Medulla oblongata (tissue), 1 donor: Measurements from ENCODE around the gene GALNT5.

Experiments
- DNase-seq: peaks from one replicate; pipeline ENCODE4 v3.0.0-alpha.2; 2015; ENCODE audit errors: extremely low spot score

The GALNT5 gene

DNA sequence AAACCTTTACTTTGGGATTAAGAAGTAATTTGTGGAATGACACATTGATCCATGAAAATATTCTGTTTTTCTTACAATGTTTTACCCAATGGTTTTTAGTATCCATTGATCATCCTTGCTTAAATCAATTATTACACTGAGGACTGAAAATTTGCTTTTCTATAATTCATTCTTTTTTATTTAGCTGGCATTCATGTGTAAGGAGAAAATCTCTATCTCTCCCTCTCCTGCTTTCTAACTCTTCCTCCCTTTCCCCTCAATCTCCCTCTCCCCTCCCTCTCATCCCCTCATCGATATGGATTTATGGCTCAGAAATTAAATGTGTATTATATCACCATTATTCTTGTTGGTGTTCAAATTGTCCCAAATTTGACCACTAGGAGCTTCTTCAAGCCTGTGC, 29.7 kb downstream of the GALNT5 start:
- DNase-seq: no peak

DNA sequence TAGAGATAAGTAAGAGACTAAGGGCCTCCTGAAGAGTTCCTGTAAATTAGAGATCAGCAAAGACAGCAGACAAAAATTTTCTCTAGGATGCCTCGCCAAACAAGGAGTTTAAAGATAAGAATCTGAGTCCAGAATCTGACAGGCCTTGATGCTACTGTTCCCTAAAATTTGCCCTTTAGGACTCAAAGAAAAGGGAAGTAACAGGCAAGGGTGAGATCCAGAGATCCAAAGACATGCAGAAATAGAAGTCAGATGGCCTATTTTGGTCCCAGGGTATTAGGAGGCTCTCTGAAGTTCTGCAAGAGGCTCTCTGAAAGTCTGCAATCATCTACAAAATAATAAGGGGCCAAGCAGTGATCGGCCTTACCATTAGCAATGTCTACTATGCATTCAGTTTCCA, 33.0 kb downstream of the GALNT5 start:
- DNase-seq: no peak

- no peak for DNase-seq
Observed at GRCh38 chr2:157291018-157291417, 33.5 kb downstream of the GALNT5 start.

- no peak for DNase-seq
Observed at GRCh38 chr2:157292853-157293252, 35.3 kb downstream of the GALNT5 start.

DNA sequence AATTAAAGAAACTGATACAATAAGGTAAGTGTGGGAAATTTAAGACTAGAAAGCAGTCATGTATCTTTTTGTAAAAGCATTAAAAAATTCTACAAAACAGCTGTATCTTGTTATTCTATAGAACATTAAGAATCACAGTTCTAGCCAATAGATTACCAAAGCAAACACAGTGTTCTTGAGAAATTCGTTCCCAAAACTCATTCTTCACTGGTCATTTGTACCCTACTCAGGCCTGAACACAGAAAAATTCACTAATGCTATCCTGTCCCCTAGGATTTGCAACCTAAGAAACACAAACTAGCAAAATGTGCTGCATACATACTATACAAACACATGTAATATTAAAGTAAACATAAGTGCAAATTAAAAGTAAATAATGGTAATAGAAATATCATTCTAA, 39.0 kb downstream of the GALNT5 start:
- DNase-seq: no peak

- DNase-seq: no peak
Observed at GRCh38 chr2:157296958-157297357, 39.5 kb downstream of the GALNT5 start.

GRCh38 chr2:157301307-157301706, 43.8 kb downstream of the GALNT5 start:
- DNase-seq: no peak

GRCh38 chr2:157302492-157303099, 45.1 kb downstream of the GALNT5 start:
- peak; percentile 89 for DNase-seq

DNA sequence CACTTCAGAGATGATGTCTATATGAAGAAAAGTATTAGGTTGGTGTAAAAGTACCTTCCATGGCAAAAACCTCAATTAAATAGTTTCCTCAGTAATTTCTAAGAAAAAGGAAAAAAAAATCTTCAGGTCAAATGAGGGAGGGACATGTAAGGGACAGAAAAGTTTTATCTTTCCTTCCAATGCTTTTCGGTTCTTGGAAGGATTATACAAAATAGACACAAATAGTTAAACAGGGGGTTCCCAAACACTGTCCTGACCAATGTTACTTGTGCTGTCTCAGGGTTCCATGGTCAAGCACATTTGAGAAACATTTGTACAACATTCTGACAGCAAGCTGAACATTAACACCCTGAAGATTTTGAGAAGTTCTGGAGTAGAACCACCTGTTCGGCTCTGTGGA, 46.1 kb downstream of the GALNT5 start:
- DNase-seq: no peak

DNA sequence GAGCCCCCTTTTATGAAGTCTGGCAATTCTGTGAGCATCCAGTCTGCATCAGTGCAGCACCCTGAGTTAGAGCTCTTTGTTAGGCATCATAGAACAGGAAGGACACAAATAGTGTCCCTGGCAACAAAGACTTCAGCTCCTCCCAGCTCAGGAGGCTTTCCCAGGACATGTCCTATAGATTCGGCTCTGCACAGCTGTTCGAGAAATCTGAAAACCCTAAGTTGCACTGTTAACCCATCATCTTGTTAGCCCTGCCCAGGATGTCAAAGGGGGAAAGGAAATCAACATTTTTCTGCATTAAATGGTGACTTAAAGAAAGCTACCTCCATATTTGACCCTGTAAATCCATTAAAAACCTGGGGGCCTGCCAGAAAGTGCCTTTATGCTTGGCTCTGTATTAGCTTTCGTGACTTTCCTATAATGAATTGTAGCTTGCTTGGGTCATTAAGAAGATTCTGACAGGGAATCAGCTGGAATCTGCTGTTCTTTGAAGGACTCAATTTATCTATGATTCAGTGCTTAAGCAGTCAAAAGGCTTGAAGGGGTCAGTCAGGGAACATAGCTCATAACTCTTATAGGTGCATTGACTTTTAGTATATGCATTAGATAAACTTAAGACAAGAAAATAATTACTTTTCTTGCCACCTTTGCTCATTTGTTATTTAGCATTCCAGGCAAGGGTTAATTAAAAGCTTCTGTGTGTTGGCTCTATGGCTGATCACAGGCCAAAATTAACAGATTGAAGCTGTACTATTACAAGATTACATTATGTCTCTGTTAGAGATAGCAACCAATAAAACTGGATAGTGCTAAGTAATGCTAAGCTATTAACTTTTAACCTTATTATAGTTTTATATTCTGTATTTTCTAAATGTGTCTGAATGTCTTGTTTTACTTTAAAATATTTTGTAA, 47.6 kb downstream of the GALNT5 start:
- peak; percentile 53 for DNase-seq

- DNase-seq: no peak
Observed at GRCh38 chr2:157305723-157306110, 48.2 kb downstream of the GALNT5 start.

DNA sequence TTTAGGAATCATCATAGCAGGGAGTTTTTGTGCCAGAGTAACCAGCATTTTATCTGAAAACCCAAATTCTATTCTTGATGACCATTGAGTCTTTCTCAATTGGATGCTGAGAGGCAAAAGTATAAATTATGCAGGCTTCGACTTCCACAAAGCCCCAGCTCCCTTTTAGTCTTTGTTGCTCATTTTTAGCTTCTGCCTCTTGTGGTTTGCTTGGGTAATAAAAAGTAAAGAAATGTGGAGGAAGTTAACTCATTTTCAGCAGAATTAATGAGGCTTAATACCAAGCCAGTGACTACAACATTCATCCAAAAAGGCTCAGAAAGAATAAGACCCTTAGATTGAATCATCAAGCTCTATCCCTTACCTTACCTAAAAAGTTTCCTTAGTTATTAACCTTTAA, 49.5 kb downstream of the GALNT5 start:
- peak; percentile 37 for DNase-seq

DNA sequence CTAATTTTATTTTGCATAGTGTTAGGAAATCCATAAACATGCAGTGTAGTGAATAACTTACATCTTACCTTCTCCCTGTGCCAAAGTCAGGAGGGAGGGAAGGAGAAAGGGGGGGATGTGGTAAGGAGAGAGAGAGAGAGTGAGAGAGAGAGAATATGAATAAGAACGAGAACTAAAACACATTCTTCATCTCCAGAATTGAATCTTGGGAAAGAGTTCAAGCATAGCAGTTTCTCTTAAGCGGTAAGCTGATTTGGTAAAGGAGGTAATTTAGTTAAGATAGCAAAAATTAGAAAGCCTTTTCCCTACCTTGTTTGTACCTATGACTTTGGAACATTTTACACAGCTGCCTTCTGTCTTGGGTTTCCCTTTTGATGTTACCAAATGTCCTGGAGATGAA, 52.4 kb downstream of the GALNT5 start:
- DNase-seq: no peak

DNA sequence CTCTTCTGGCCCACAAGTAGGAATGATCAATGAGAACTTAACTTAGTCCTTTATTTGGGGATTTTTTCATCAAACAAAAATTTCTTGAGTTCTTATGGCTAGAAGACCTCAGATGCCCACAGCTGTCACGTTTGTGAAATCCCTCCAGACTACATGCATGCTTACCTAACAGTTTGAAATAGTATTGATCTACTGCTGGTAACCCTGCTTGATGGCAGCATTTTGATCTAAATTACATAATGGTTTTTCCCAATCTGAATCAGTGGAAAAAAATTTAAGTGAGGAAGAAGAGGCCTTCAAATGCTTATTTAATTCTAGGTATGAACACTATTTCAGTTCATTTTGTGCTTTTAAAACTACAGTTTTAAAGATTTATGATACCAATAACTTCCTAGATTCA, 54.2 kb downstream of the GALNT5 start:
- DNase-seq: no peak

- no peak for DNase-seq
Observed at GRCh38 chr2:157312866-157313486, 55.5 kb downstream of the GALNT5 start.

DNA sequence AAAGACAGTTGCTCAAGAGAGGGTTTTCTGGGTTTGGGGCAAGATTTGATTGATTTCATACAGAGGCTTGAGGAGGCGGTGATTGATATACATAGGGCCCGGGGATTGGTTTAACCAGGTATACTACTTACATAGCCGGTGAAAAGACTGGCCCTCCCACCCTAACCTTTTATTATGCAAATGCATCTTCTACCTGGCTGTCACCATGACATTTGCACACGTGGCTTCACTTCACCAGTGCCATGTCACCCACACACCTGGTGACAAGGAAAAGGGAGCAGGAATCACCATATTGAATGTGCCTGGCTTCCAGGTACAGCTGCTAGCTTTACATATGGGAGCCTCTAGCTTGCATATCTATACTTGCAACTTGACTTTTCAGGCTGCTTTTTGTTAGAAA, 58.4 kb downstream of the GALNT5 start:
- DNase-seq: no peak

- DNase-seq: peak; percentile 14
Observed at GRCh38 chr2:157318884-157319283, 61.4 kb downstream of the GALNT5 start.

- DNase-seq: peak; percentile 73
Observed at GRCh38 chr2:157319795-157320194, 62.3 kb downstream of the GALNT5 start.

- DNase-seq: peak; percentile 84
Observed at GRCh38 chr2:157320409-157320808, 62.9 kb downstream of the GALNT5 start.

DNA sequence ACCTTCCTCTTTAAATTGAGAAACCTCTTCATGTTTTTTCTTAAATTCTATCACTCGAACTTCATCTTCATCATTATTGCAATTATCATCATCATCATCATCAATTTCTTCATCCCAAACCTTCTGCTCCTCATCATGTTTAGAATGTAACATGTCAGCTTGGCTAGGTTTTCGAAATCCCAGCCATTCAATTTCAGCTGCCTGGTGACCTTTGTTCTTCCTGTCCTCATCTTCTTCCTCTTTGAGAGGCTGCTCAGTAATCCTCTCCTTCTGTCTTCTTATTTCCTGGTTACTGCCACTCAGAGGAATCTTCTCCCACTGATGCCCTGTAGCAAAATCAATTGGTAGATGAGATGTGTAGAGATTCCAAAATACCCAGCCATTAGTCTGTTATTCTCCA, 64.0 kb downstream of the GALNT5 start:
- peak; percentile 39 for DNase-seq

DNA sequence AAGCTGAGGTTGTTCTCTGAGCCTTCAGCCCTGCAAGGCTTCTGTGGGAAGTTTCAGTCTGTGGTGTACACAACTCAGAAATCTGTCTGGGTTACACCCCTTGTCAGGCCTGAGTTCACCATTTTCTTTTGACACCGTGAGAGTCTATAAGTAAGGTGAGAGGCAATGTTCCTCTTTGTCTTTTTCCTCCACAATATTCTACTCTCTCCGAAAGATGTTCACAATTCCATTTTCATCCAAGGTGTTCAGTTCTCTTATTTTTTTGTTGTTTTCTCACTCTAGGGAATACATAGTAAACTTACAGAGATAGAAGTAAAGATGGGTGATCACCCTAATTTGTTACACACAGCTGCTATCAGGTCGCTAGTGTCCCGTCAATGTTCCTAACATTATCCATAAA, 64.9 kb downstream of the GALNT5 start:
- DNase-seq: peak; percentile 34

DNA sequence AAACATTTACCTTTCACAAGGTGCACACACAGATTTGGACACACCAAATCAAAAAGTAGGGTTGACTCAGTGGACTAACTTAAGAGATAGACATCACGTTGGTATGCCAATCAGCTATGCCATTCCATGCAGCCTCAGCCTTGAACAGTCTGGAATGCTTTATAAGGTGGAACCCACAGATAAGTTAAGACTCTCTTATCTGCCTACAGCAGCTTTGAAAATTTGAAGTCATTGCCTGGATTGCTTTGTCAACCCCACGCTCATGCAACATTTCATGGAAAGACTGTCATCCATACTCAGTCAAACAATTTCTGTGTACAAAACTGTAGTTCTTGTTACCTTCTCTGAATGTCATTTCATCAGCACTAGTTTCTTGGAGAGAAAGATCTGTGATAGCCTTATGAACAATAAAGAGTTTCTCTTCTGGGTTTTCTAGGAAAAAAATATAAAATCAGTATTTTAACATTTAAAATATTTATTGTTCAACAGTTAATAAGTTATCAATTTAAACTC, 66.9 kb downstream of the GALNT5 start:
- peak; percentile 49 for DNase-seq

DNA sequence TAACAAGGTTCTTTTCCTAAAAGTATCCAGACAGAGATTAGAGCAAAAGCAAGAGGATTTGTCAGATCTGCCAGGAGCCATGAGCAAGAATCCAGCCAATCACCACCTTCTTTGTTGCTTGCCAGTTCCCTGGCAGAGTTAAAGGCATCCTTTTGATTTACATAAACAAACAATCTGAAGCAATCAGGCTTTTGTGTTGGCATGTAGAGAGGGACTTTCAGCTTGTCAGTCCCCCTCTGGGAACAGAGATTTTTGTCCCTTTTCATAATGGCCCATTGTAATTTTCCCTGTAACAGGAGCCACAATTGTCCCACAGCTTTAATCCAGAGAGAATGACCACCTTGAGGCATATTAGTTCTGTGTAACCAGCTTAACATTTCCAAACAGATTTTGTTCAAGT, 68.3 kb downstream of the GALNT5 start, which contains the start of gene ERMN:
Gene ERMN (minus strand): TSS at position 39 of the 400 bp plus-strand sequence. CDS start 182 bp downstream, outside the sequence.
- peak; percentile 94 for DNase-seq
